Measurements from ENCODE around the gene C17orf50.

- no peak for TF ChIP-seq CTCF (IDR thresholded peaks at IDR 0.05)
- no peak for TF ChIP-seq POLR2A (IDR thresholded peaks at IDR 0.05)
- no peak for TF ChIP-seq EP300 (IDR thresholded peaks at IDR 0.05; ENCODE audit: low read depth)
These were observed 45.3 kb upstream of the C17orf50 start for GRCh38 chr17:35715416-35715815.
